Smooth muscle cell (in vitro differentiated cells): ENCODE results near the gene CORIN. TPM values are rescaled to one million over a fixed set of nuclear protein-coding genes. Genes with fewer than 3 reads are reported as not detected.

ENCODE experiments used
- DNase-seq: peaks from one replicate; lab custom pipeline; 2025; ENCODE audit not compliant: unreplicated experiment; lab: John Stamatoyannopoulos, UW
- H2AFZ ChIP-seq: fragments of 200-600 bp; sonication (generic); 2 replicates; pipeline ENCODE4 v1.6.0; 2016; ENCODE audit warnings: antibody characterized with exemption, low read depth, mild to moderate bottlenecking
- H3F3A ChIP-seq: fragments of 200-600 bp; sonication (generic); 2 replicates; pipeline ENCODE4 v1.6.0; 2017; ENCODE audit warnings: antibody characterized with exemption, low read depth
- H3K27ac ChIP-seq: fragments of 200-600 bp; sonication (generic); 2 replicates; pipeline ENCODE4 v1.5.1; 2016; ENCODE audit warnings: low read depth, mild to moderate bottlenecking
- H3K27me3 ChIP-seq: fragments of 200-600 bp; sonication (generic); 2 replicates; pipeline ENCODE4 v1.6.1; 2016; ENCODE audit warnings: low read depth, mild to moderate bottlenecking
- H3K36me3 ChIP-seq: fragments of 200-600 bp; sonication (generic); 2 replicates; pipeline ENCODE4 v1.5.1; 2016; ENCODE audit warnings: low read depth
- H3K4me1 ChIP-seq: fragments of 200-600 bp; sonication (generic); 2 replicates; pipeline ENCODE4 v1.5.1; 2016; ENCODE audit warnings: low read depth
- H3K4me2 ChIP-seq: fragments of 200-600 bp; sonication (generic); 2 replicates; pipeline ENCODE4 v1.6.0; 2016; ENCODE audit warnings: mild to moderate bottlenecking
- H3K4me3 ChIP-seq: fragments of 200-600 bp; sonication (generic); 2 replicates; pipeline ENCODE4 v1.5.1; 2016; ENCODE audit warnings: mild to moderate bottlenecking
- H3K79me2 ChIP-seq: fragments of 200-600 bp; sonication (generic); 2 replicates; pipeline ENCODE4 v1.6.0; 2016; ENCODE audit warnings: low read depth, mild to moderate bottlenecking
- H3K9ac ChIP-seq: fragments of 200-600 bp; sonication (generic); 2 replicates; pipeline ENCODE4 v1.6.0; 2016; ENCODE audit warnings: low read depth
- H3K9me3 ChIP-seq: fragments of 200-600 bp; sonication (generic); replicated peaks from 2 replicates; pipeline ENCODE4 v1.5.1; 2016; ENCODE audit warnings: low read depth
- H4K20me1 ChIP-seq: fragments of 200-600 bp; sonication (generic); 2 replicates; pipeline ENCODE4 v1.6.0; 2016; ENCODE audit warnings: low read depth
- WGBS: methylation state at CpG from one replicate; pipeline ENCODE4 v1.1.7; 2016; ENCODE audit warnings: low lambda C conversion rate; 5-methylcytosine and 5-hydroxymethylcytosine counted together
- polyA plus RNA-seq: library from polyadenylated mRNA; unstranded; fragments of >200 nt; fragmentation: Nextera tagmentation; extraction: Ambion mirVana; gene quantifications from 2 replicates; pipeline ENCODE4 v1.2.1, GENCODE V29; 2016
- total RNA-seq: library from RNA; depleted of rRNA; stranded (reverse); fragments of >200 nt; gene quantifications from 2 replicates; pipeline ENCODE4 v1.2.3, GENCODE V29; 2014
- TF ChIP-seq, protein P1 (sequence below): fragments of 200-600 bp; sonication (generic); IDR thresholded peaks from 2 replicates; pipeline ENCODE4 v1.5.1; 2017; ENCODE audit warnings: borderline replicate concordance, mild to moderate bottlenecking, antibody characterized with exemption; ENCODE audit not compliant: insufficient read depth, poor library complexity, severe bottlenecking

Gene CORIN
- total and polyA plus RNA-seq, 2 experiments from 2014 or later, result 0.27 to 1.8 TPM

DNA sequence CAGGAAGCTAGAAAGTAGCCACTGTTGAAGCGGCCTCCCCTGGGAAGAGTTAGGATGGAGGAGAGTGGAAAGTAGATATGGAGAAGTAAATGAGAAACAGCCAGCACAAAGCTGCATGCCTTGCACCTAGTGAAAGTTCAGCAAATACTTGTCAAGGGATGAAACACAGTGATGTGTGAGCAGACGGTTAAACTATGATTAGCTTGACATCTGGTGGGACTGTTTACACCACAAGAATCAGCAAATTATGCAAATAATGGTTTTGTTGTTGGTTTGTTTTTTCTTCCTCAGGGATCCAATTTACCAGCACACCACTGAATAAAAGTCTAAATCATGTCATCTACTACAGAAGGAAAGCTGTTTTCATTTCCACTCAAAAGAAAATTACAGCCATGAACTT is 87.1 kb downstream of the CORIN start:
- TF ChIP-seq, protein P1, sequence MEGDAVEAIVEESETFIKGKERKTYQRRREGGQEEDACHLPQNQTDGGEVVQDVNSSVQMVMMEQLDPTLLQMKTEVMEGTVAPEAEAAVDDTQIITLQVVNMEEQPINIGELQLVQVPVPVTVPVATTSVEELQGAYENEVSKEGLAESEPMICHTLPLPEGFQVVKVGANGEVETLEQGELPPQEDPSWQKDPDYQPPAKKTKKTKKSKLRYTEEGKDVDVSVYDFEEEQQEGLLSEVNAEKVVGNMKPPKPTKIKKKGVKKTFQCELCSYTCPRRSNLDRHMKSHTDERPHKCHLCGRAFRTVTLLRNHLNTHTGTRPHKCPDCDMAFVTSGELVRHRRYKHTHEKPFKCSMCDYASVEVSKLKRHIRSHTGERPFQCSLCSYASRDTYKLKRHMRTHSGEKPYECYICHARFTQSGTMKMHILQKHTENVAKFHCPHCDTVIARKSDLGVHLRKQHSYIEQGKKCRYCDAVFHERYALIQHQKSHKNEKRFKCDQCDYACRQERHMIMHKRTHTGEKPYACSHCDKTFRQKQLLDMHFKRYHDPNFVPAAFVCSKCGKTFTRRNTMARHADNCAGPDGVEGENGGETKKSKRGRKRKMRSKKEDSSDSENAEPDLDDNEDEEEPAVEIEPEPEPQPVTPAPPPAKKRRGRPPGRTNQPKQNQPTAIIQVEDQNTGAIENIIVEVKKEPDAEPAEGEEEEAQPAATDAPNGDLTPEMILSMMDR, result no peak
- H3K4me1 ChIP-seq, result no peaks in the 10 kb centered on the region

DNA sequence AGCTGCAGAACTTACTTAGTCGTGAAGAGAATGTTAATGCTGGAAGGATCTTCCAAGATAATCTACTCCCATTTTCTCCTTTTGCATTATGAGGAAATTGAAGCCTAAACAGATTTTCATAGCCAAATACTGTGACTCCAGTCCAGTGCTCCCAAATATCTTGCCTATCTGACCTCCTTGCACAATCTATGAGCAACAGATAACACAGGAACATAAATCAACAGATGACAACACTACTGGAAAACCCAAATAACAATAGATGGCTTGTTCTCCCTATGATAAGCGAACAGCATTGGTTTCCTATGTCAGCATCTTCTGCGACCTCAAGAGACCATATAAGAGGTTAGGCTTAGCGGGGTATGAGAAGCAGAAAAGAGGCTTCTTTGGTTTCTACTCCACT is 88.0 kb downstream of the CORIN start:
- no peaks in the 10 kb centered on the region for H3F3A ChIP-seq
- H3K4me2 ChIP-seq, result no peak overlapping the region
- H3K4me3 ChIP-seq, result no peak overlapping the region
- H3K27me3 ChIP-seq, result no peaks in the 10 kb centered on the region
- no peaks in the 10 kb centered on the region for H3K36me3 ChIP-seq
- H3K27ac ChIP-seq, result no peak overlapping the region
- WGBS, result 86% methylated on average over 4 of the region's 4 CpGs
- no peak overlapping the region for H3K9ac ChIP-seq
- no peaks in the 10 kb centered on the region for H3K4me1 ChIP-seq
- TF ChIP-seq, protein P1, result no peak
- no peaks in the 10 kb centered on the region for H3K9me3 ChIP-seq
- H2AFZ ChIP-seq, result no peak overlapping the region
- no peaks in the 10 kb centered on the region for H4K20me1 ChIP-seq
- no peaks in the 10 kb centered on the region for H3K79me2 ChIP-seq
- no peak for DNase-seq

More for the DNA sequence above, 87.1 kb downstream of the CORIN start:
- Histone ChIP-seq H3K36me3 (no peaks in the 10 kb centered on the region), H3K79me2 (no peaks in the 10 kb centered on the region), H3K27ac (no peak overlapping the region), H3K9ac (no peak overlapping the region), H2AFZ (no peak overlapping the region), H3K4me2 (no peak overlapping the region), H4K20me1 (no peaks in the 10 kb centered on the region), H3K27me3 (no peaks in the 10 kb centered on the region), H3K4me3 (no peak overlapping the region), H3K9me3 (no peaks in the 10 kb centered on the region), H3F3A (no peaks in the 10 kb centered on the region)
- no peak for DNase-seq
- 68% methylated on average over 2 of the region's 2 CpGs for WGBS

DNA sequence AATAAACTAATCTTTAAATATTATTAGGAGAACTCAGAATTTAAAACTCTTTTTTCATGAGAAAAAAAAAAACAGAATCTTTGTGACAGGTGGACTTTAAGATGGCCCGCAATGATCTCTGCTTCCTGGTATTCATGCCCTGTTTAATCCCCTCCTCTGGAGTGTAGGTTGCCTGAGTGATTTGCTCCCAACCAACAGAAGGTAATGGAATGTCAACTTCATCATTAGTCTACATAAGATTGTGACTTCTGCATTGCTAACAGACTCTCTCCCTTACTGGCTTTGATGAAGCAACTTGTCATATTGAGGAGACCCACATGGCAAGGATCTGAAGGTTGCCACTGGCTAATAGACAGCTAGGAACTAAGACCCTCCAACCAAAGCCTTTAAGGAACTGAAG is 88.8 kb downstream of the CORIN start:
- TF ChIP-seq, protein P1, result no peak
- no peak overlapping the region for H3K4me3 ChIP-seq
- no peak overlapping the region for H3K9ac ChIP-seq
- H3K79me2 ChIP-seq, result no peaks in the 10 kb centered on the region
- no peak overlapping the region for H3K27ac ChIP-seq
- H4K20me1 ChIP-seq, result no peaks in the 10 kb centered on the region
- H3K4me1 ChIP-seq, result no peaks in the 10 kb centered on the region
- no peak for DNase-seq
- 100% methylated on average over 1 of the region's 1 CpG for WGBS
- no peaks in the 10 kb centered on the region for H3K36me3 ChIP-seq
- H3F3A ChIP-seq, result no peaks in the 10 kb centered on the region
- H3K4me2 ChIP-seq, result no peak overlapping the region
- no peaks in the 10 kb centered on the region for H3K9me3 ChIP-seq
- no peaks in the 10 kb centered on the region for H3K27me3 ChIP-seq
- no peak overlapping the region for H2AFZ ChIP-seq

DNA sequence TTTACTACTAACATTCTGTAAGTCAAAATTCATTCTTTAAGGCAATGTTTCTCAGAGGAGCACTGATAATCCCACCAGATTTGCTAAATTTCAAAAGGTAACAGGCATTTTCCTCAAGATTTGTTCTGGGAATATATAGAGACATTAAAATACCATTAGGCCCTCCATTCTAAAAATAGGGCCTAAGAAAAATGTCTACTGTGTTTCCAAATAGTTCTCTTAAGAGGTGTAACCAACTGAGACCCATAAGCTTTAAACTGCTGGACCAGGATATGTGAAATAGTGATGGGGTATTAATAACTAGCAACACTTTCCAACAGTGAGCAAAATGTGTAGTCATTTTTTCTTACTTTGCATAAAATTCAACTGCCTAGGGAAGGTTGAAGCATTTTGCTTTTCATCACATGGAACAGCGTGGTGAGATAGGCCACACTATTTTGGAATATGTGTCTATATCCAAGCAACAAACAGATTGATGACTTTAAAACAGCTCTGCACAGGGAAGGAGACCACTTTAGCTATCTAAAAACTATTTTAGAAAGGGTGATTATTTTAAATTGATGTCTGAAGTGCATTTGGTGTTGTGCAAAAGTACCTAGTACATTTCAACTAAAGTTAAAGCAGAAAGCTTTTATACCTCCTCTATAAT is 89.9 kb downstream of the CORIN start:
- Histone ChIP-seq H3K4me2 (no peak overlapping the region), H3F3A (no peaks in the 10 kb centered on the region), H3K4me1 (no peaks in the 10 kb centered on the region), H3K36me3 (no peaks in the 10 kb centered on the region), H3K27ac (no peak overlapping the region), H3K79me2 (no peaks in the 10 kb centered on the region), H3K27me3 (no peaks in the 10 kb centered on the region), H2AFZ (no peak overlapping the region), H3K4me3 (no peak overlapping the region), H3K9ac (no peak overlapping the region), H3K9me3 (no peaks in the 10 kb centered on the region), H4K20me1 (no peaks in the 10 kb centered on the region)
- TF ChIP-seq, protein P1, result no peak
- no peak for DNase-seq
- 92% methylated on average over 1 of the region's 1 CpG for WGBS
